DMS153 treated with DMSO at 0.1 percent for 48 hours (cell line): ENCODE results near the gene KDM1B.

ENCODE experiments used
- DNase-seq: peaks from one replicate; lab custom pipeline; 2025; ENCODE audit not compliant: unreplicated experiment; lab: John Stamatoyannopoulos, UW

The KDM1B gene, protein sequence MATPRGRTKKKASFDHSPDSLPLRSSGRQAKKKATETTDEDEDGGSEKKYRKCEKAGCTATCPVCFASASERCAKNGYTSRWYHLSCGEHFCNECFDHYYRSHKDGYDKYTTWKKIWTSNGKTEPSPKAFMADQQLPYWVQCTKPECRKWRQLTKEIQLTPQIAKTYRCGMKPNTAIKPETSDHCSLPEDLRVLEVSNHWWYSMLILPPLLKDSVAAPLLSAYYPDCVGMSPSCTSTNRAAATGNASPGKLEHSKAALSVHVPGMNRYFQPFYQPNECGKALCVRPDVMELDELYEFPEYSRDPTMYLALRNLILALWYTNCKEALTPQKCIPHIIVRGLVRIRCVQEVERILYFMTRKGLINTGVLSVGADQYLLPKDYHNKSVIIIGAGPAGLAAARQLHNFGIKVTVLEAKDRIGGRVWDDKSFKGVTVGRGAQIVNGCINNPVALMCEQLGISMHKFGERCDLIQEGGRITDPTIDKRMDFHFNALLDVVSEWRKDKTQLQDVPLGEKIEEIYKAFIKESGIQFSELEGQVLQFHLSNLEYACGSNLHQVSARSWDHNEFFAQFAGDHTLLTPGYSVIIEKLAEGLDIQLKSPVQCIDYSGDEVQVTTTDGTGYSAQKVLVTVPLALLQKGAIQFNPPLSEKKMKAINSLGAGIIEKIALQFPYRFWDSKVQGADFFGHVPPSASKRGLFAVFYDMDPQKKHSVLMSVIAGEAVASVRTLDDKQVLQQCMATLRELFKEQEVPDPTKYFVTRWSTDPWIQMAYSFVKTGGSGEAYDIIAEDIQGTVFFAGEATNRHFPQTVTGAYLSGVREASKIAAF

GRCh38 chr6:18155150-18155863, at the start of gene KDM1B:
KDM1B (plus strand) TSS chr6:18155422; CDS start chr6:18159896, 4,474 bp downstream.
- DNase-seq: peak; percentile 96

DNA sequence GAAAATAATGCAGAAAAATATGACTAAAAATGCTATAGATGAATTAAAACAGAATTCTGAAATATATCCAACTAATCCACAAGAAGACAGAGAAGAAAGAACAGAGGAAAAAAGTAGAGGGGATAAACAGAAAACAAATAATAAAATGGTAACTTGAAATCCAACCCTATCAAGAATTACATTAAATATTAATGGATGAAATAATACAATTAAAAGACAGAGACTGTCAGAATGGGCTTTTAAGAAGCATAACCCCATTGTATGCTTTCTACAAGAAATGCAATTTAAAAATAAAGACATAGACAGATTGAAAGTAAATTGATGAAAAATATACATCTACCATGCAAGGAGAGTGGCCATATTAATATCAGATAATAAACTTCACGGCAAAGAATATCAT, 48.2 kb upstream of the KDM1B start:
- no peak for DNase-seq

DNA sequence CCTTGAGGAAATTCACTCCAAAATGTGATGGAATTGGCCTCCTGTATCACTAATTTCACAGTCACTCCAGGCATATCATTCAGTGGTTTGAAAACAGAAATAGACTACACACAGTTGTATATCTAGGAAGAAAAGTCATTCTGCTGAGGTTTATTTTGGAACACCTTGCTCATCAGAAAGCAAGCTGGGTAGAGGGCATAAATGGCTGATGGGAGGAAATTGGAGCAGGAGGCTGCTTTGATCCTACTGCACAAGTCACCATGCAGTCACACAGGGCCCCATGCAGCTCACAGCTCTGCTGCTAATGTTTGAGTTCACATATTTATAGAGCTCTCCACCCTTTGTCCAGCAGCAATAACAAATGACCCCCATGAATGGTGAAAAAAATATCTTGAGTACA, 45.1 kb upstream of the KDM1B start:
- no peak for DNase-seq

DNA sequence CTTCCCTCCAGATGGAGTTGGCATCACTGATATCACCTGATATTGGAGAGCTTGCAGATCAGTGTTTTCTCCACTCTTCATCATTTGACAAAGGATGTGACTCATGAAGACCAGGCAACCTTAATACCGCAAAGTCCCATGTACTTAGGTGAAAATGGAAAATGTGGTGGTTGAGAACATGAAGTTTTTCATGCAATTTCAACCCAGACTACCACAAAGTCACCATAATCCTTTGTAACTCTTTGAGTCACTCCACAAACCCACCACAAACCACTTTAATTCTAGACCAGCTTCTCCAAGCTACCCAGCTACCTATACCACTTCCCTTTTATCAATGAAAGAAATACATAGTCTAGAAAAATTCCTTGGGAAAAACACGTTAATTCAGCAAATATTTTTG, 39.9 kb upstream of the KDM1B start:
- no peak for DNase-seq

- no peak for DNase-seq
These were observed 38.1 kb upstream of the KDM1B start for GRCh38 chr6:18117136-18117535.

DNA sequence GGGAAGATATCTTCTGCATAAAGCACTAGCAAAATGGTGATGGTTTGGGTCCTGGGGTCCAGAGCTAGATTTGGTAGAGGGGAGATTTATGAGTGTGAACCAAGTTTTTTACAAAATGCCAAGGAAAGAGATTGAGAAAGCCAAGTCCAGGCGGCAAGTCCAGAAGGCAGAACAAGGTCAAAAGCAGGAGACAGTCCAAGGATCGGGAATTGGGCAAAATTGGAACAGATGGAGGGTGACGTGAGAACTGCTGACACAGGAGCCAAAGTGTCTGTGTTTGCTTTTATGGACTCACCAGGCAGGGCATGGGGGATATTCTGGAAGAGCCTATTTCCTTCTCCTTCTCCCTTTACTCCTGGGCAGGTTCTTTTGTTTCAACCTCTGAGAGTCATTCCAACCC, 36.9 kb upstream of the KDM1B start:
- no peak for DNase-seq

GRCh38 chr6:18119236-18119635, 36.0 kb upstream of the KDM1B start:
- DNase-seq: no peak

DNA sequence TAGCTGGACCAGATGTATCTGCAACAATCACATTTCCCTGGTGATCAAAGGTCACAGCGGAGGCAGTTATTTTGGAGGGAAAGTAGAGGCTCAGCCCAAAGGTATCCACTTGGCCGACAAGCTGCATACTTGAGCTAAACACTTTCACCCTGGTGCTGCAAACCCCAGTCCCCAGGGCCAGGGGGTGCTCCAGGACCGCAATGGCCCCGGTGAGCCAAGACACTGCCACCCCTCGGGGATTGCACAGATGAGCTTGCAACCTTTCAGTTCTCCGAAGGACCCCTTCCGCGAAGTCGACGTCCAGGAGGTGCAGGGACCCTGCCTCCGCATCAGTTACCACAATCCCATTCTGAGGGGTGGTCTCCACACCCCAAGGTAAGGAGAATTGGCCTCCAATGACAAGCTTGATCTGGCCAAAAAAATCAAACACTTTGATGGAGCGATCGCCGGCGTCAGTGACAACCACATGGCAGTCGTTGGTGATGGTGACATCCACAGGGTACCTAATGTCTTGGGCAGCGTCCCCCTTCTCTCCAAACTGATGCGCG, 33.6 kb upstream of the KDM1B start:
- DNase-seq: no peak

DNA sequence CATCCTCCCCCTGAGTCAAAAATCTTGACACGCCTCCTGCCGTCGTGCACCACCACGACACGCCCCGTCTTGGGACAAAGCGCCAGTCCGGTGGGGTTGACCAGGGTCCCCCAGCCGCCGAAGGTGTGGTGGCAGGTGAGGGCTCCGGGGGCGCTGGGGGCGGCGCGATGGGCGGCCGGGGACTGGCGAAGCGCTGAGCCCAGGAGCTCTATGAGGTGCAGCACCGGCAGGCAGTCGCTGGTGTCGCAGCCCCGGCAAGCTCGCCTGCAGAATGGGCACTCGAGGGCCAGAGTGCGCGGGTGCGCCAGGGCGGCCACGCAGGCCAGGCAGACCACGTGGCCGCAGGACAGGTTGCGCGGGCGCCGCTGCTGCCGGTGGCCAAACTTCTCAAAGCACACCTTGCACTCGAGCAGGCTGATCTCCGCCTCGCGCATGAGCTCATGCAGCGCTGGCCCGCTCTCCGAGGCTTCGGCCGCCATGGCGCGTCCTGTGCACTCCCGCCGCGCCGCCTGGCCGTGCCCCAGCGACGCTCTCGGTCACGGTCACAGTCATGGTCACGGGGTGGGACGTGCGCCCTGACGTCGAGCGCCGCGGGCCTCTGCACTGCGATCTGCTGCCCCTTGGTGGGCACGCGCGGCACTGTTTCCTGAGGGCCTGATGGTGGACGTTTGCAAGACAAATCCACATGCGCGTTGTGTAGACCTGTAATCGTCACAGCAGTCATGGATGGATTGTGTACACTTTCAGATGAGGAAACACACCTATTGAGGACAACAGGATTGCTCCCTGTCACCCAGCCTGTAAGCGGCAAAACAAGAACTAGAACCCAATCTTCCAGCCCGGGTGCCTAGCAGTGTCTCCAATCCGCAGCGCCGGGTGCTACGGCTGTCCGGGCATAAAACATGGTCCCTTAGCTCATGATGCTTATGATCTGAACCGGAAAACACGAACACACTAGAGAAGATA, 32.8 kb upstream of the KDM1B start, which contains the start of gene NHLRC1:
Gene NHLRC1 (minus strand): TSS at position 550 of the 966 bp plus-strand sequence. CDS start 71 bp downstream, at position 479.
- peak; percentile 83 for DNase-seq

- no peak for DNase-seq
These were observed 29.1 kb upstream of the KDM1B start for GRCh38 chr6:18126121-18126520.

GRCh38 chr6:18132346-18132745, 22.9 kb upstream of the KDM1B start:
- DNase-seq: no peak

DNA sequence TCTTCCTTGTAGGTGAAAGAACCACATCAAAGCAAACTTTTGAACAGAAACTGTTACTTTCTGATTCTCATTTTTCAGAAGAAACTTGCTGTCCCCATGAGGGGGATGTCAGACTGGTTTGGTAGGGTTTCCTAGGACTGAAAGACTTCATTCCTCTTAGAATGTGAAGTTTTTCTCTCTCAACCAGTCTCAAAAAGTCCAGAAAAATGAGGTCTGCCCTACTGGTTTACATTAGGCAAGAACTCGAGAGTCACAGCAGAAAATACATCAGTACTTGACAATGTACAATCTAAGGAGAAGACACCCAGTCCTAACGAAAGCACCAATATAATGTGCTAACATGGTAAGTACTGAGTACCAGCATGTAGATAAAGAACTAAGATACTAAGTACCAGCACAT, 20.1 kb upstream of the KDM1B start:
- DNase-seq: no peak

GRCh38 chr6:18136260-18136659, 19.0 kb upstream of the KDM1B start:
- no peak for DNase-seq

DNA sequence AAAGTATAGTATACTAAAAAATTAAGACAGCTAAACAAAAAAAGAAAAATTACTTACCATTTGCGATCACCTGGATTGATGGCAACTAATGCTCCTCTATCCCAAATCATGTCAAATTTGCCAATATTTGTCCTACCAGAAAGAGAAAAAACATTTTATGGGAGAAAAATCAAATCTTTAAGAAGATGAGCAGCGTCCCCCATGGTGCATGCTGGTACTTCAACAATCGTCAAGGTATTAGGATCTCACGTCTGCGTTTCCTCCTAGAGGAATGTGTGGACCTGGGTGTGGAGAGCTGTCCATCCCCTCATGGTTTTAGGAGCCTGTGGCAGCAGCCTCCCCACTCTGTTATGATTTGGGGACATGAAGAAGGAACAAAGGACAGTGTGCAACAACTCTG, 16.3 kb upstream of the KDM1B start:
- no peak for DNase-seq

GRCh38 chr6:18139935-18140621, 15.1 kb upstream of the KDM1B start:
- no peak for DNase-seq

DNA sequence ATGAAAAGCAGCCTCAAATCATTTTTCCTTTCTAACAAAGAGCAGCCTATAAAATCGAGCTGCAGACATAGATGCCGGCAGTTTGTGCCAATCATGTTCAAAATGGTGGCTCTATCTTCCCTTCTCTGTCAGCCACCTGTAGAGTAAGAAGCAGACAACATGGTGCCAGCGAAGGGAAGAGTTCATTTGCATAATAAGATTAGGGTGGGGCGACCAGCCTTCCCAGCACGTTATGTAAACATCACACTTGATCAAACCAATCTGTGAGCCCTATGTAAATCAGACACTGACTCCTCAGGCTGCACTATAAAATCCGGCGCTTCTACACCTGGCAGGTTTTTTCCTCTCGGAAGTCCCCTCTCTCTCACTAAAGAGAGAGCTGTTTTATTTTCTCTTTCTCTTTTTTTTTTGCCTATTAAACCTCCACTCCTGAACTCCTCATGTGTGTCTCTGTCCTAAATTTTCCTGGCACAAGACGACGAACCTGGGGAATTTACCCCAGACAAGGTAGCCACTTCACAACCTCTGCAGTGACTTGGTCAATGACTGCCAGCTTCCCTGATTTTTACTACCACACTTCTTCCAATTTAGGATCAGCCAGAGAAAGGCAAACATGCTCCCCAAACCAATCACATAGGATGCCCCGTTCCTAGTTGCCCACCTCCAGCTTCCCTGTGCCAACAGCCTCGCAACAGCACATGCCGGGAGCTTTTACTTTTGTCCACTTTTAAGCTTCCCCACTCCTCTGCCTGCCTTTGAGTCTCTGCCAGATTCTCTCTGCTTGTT, 13.2 kb upstream of the KDM1B start:
- DNase-seq: peak; percentile 72

GRCh38 chr6:18142591-18142861, 12.7 kb upstream of the KDM1B start:
- peak; percentile 25 for DNase-seq

GRCh38 chr6:18147160-18147559, 8.1 kb upstream of the KDM1B start:
- no peak for DNase-seq

GRCh38 chr6:18147616-18148015, 7.6 kb upstream of the KDM1B start:
- no peak for DNase-seq
